ENCODE measurements around the gene CCP110.

Gene CCP110

GRCh38 chr16:19563377-19563776, 39.6 kb downstream of the CCP110 start:
- no peaks in the 10 kb centered on the region for H3F3A ChIP-seq (ENCODE audit: insufficient read depth, low read length)
- H3K36me3 ChIP-seq (ENCODE audit: insufficient read depth, low read length), result peaks cover 20% of the 10 kb centered on the region
- H3K9ac ChIP-seq (ENCODE audit: low read length), result no peak overlapping the region
- no peak overlapping the region for H3K4me2 ChIP-seq (ENCODE audit: low read length)
- H3K27ac ChIP-seq (ENCODE audit: low read depth, low read length, poor library complexity, severe bottlenecking), result no peak overlapping the region
- H4K20me1 ChIP-seq (ENCODE audit: insufficient read depth, low read length), result no peaks in the 10 kb centered on the region
- H3K9me3 ChIP-seq (ENCODE audit: low read length), result no peaks in the 10 kb centered on the region
- no peaks in the 10 kb centered on the region for H3K4me1 ChIP-seq (ENCODE audit: insufficient read depth, low read length, severe bottlenecking)
- no peak overlapping the region for H3K4me3 ChIP-seq (ENCODE audit: low read depth, low read length, poor library complexity, severe bottlenecking)
- H2AFZ ChIP-seq (ENCODE audit: low read length), result no peak overlapping the region
- H3K27me3 ChIP-seq (ENCODE audit: insufficient read depth, low read length), result no peaks in the 10 kb centered on the region
- TF ChIP-seq CTCF (IDR thresholded peaks at IDR 0.05; ENCODE audit: low read length) (no peak), EZH2 (IDR thresholded peaks at IDR 0.05; ENCODE audit: borderline replicate concordance, low read length) (no peak)
- no peaks in the 10 kb centered on the region for H3K9me2 ChIP-seq (ENCODE audit: low read depth, low read length)
- no peaks in the 10 kb centered on the region for H3K79me2 ChIP-seq (ENCODE audit: insufficient read depth, low read length)

GRCh38 chr16:19566362-19566761, 42.6 kb downstream of the CCP110 start:
- H3K4me3 ChIP-seq (ENCODE audit: low read depth, low read length, poor library complexity, severe bottlenecking), result no peak overlapping the region
- no peaks in the 10 kb centered on the region for H3K79me2 ChIP-seq (ENCODE audit: insufficient read depth, low read length)
- no peak overlapping the region for H3K27ac ChIP-seq (ENCODE audit: low read depth, low read length, poor library complexity, severe bottlenecking)
- H3K9ac ChIP-seq (ENCODE audit: low read length), result no peak overlapping the region
- H2AFZ ChIP-seq (ENCODE audit: low read length), result no peak overlapping the region
- no peaks in the 10 kb centered on the region for H3K9me2 ChIP-seq (ENCODE audit: low read depth, low read length)
- H3K9me3 ChIP-seq (ENCODE audit: low read length), result no peaks in the 10 kb centered on the region
- H3K36me3 ChIP-seq (ENCODE audit: insufficient read depth, low read length), result peaks cover 25% of the 10 kb centered on the region
- H4K20me1 ChIP-seq (ENCODE audit: insufficient read depth, low read length), result no peaks in the 10 kb centered on the region
- no peak for TF ChIP-seq CTCF (IDR thresholded peaks at IDR 0.05; ENCODE audit: low read length)
- no peak for TF ChIP-seq EZH2 (IDR thresholded peaks at IDR 0.05; ENCODE audit: borderline replicate concordance, low read length)
- no peaks in the 10 kb centered on the region for H3K27me3 ChIP-seq (ENCODE audit: insufficient read depth, low read length)
- H3F3A ChIP-seq (ENCODE audit: insufficient read depth, low read length), result no peaks in the 10 kb centered on the region
- H3K4me2 ChIP-seq (ENCODE audit: low read length), result no peak overlapping the region
- no peaks in the 10 kb centered on the region for H3K4me1 ChIP-seq (ENCODE audit: insufficient read depth, low read length, severe bottlenecking)

- no peaks in the 10 kb centered on the region for H4K20me1 ChIP-seq (ENCODE audit: insufficient read depth, low read length)
- no peaks in the 10 kb centered on the region for H3K9me3 ChIP-seq (ENCODE audit: low read length)
- H3K4me1 ChIP-seq (ENCODE audit: insufficient read depth, low read length, severe bottlenecking), result no peaks in the 10 kb centered on the region
- H3K4me2 ChIP-seq (ENCODE audit: low read length), result no peak overlapping the region
- no peaks in the 10 kb centered on the region for H3F3A ChIP-seq (ENCODE audit: insufficient read depth, low read length)
- H2AFZ ChIP-seq (ENCODE audit: low read length), result no peak overlapping the region
- H3K79me2 ChIP-seq (ENCODE audit: insufficient read depth, low read length), result no peaks in the 10 kb centered on the region
- no peak overlapping the region for H3K4me3 ChIP-seq (ENCODE audit: low read depth, low read length, poor library complexity, severe bottlenecking)
- H3K9ac ChIP-seq (ENCODE audit: low read length), result no peak overlapping the region
- TF ChIP-seq CTCF (IDR thresholded peaks at IDR 0.05; ENCODE audit: low read length) (no peak), EZH2 (IDR thresholded peaks at IDR 0.05; ENCODE audit: borderline replicate concordance, low read length) (no peak)
- no peaks in the 10 kb centered on the region for H3K27me3 ChIP-seq (ENCODE audit: insufficient read depth, low read length)
- no peaks in the 10 kb centered on the region for H3K9me2 ChIP-seq (ENCODE audit: low read depth, low read length)
- H3K36me3 ChIP-seq (ENCODE audit: insufficient read depth, low read length), result peaks cover 25% of the 10 kb centered on the region
- H3K27ac ChIP-seq (ENCODE audit: low read depth, low read length, poor library complexity, severe bottlenecking), result no peak overlapping the region
Measured at GRCh38 chr16:19567560-19567959, 43.8 kb downstream of the CCP110 start.
